Activated CD8-positive, alpha-beta memory T cell treated with anti-CD3 and anti-CD28 coated beads for 24 hours (primary cell): ENCODE measurements around the gene HOXB8.

Experiments used
- DNase-seq: peaks from one replicate; pipeline ENCODE4 v3.0.0-alpha.2; 2020

HOXB8 gene

DNA sequence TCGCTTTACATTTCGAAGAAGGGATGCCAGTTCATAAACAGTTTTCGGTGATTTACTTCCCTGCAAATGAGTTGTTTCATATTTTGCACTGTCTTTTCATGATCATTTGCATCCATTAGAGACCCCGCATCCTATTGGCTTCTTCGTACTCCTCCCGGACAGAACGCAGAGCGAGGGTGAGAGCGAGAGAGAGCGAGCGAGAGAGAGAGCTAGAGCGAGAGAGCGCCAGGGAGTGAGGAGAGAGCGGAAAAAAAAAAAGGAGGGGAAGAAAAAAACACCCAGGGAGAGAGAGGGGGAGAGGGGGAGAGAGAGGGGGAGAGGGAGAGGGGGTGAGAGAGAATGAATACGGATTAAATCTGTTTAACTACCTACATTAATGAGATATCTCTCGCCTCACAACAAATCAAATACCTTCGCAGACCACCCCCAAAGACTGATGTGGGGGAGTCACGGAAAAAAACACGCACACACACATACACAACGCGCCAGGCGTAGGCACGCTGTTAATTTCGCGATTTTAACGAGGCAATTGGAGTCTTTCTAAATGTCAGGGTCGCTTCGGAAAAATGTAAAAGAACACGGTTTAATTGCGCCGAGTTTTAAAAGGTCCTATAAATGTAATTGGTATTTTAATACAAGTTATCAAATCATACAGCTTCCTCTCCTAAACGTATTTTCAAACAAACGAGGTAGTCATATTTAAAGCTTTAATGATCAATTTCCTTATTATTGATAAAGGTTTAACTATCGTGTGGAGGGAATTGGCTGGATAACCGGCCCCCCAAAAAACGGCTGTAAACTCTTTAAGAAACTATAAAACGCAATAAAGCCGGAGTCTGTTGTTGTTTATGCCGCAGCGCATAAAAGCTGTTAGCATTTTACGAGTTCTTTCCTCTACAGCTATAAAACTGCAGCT lies at the start of gene HOXB8:
Gene HOXB8 (minus strand): TSS at position 246 of the 916 bp plus-strand sequence. CDS start 588 bp downstream, outside the sequence.
- DNase-seq, result no peak

DNA sequence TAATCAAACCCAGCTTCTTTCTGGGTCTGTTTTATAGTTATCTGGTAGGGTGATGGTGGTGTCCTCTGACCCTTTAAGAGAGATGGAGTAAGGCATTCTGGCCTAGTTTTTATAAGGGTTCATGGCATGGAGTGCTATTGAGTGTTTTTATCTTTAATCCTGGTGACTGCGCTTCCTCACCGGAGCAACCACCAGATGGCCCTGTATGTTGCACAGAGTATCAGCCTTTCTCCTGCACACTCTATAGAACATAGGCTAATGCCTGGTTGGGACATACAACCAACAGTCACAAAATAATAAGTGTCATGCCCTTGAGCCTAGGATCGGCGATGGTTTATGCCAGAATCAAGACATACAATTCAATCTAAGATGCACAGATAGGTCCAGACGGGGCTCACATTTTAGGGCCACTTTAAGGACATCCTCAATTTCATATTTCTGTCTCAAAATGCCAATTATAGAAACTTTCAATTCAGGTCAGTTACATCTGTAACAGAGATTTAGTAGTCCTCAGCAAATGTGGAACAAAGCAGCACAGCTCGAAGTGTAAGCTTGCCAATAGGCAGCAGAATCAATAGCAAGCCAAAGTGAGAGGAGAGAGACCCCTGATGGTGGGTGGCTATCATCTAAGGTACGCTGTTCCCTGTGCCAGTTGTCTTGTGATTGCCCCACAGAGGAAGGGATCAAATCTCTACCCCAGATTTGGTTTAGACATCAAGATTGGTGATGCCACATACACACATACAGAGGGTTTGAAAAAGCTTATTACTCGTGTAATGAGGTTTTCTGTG lies 48.2 kb upstream of the HOXB8 start:
- DNase-seq, result no peak

DNA sequence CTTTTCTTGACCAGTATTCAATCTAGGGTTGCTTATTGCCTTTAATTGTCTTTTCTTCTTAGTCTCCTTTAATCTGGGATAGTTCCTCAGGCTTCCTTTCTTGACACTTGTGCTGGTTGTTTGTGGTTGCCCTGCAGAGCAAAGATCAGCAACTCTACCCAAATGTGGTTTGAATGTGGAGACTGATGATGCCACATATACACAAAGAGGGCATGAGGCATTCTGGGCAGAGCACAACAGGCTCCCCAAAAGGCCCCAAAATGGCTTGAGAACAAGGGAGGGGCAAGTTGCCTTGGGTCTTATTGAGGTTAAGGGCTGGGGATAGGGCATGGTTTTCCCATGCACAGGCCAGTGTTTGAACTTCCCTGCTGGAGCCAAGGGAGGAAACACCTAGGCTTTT lies 40.8 kb upstream of the HOXB8 start:
- DNase-seq, result no peak

DNA sequence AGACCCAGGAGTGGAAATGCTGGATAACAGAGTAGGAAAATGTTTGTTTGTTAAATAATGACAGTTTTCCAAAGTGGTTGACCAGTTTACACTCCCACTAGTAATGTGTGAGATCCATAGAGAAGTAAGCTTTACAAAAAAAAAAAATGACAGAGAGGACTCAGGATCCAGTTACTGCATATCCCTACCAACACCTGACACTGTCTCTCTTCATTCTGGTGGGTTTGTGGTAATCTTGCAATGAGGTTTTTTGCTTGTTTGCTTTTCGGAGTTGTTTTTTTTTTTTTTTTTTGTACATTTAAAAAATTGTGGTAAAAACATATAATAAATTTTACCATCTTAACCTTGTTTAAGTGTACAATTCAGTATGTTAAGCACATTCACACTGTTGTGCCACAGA lies 34.6 kb upstream of the HOXB8 start:
- no peak for DNase-seq

DNA sequence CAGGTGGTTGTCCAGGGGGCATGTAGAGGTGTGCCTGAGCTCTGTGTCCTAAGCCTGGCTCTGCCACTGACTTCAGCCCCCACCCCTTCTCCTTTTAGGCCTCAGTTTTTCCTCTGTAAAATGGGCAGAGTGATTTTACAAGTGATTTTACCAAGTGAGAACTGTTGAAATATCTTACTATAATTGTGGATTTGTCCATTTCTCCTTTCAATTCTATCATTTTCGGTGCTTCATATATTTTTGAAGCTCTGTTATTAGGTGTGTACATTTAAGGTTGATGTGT lies 32.8 kb upstream of the HOXB8 start:
- DNase-seq, result no peak

DNA sequence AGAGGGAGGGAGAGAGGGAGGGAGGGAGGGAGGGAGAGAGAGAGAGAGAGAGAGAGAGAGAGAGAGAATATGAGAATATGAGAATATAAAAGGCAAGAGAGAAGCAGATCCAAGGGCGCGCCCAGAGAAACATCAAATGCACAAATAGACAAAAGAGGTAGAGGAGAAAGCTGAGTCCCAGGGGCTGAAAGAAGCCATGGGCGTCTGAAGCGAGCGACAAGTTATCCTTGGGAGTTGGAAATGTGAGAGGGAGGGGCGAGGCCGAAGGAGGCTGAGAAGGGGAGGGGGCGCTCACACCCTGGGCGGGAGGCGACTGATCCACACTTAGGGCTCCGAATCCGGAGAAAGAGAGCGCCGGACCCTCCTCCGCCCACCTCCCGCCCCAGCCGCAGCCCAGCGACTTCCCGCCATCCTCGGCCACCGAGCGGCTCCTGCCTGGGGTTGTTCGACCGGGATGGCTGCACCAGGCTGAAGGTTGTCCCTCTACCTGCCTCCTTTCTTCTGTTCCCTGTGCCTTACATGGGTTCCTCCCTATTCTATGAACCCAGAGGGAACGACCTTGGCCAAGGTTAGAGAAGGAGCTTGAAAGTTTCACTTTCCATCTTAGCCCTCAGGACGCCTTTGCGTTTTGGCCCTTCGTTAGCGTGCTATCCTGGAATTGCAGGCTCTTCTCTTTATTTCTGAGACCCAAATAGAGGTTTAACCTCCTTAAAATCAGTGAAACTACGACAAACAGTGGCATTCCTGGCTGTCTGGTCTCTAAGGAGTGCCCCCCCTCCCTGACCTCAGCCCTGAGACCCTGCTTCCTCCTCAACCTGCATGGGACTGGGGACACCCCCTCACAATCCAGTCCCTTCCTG lies 32.2 kb upstream of the HOXB8 start:
- DNase-seq, result no peak

DNA sequence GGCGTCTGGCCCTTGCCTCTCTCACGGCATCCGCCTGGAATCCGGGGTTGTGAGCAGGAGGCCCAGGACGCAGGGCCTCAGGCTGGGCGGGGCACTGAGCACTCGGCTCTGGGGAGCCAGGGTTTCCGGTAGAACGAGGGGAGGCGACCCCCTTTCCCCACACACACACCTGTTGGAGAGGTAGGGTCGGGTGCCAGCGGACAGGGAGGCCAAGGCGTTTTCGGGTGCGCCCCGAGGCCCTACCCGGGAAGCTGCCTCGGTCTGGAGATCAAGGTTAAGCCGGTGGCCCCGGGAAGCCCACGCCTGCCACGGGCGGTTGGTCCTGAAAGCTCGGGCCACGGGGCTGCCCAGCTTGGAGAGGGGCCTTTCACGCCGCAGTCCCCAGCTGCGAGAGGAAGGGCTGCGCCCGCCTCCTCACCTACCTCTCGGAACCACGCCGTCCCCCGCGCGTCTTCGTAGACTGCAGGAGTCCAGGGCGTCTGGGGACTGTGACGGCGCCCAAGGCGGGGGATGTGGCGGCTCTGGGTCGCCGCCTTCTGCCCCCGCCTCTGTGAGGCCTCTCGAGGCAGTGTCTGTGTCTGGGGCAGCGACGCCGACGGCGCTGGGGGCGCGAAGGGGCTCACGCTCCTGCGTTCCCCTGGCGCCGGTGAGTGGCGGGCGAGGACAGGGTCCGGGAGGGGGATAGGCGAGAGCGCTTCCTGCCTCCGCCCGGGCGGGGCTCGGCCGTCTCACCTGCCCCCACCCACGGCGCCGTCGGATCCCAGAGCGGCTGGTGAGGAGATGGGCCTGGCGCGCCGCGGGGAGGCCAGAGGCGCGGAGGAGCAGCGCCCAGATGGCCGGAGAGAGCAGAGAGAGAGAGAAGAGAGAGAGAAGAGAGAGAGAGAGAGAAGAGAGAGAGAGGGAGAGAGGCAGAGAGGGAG lies 31.4 kb upstream of the HOXB8 start:
- DNase-seq, result peak; percentile 70

DNA sequence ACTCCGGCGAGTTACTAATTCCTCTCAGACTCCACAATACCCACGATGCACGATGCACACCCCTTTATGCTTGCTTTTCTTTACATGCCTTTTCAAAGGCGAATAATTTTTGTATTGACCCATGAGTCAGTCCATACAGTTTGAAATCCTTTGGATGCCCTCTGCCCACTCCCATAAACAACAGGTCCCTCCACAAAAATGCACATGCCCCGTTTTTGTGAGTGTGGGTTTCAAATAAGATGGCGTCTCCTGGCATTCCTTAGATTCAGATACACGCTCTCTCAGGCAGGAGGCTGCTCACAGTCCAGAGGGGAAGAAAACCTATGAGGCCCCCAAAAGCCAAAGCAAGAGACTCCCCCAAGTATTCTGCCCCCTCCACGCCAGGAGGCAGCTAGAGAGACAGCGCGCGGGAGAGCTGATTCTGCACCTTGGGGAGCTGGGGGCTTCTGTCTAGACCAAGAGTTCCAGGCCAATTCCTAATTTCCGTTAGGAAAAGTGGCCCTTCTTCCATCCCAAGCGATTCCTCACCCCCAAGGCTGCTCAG lies 30.6 kb upstream of the HOXB8 start:
- no peak for DNase-seq

DNA sequence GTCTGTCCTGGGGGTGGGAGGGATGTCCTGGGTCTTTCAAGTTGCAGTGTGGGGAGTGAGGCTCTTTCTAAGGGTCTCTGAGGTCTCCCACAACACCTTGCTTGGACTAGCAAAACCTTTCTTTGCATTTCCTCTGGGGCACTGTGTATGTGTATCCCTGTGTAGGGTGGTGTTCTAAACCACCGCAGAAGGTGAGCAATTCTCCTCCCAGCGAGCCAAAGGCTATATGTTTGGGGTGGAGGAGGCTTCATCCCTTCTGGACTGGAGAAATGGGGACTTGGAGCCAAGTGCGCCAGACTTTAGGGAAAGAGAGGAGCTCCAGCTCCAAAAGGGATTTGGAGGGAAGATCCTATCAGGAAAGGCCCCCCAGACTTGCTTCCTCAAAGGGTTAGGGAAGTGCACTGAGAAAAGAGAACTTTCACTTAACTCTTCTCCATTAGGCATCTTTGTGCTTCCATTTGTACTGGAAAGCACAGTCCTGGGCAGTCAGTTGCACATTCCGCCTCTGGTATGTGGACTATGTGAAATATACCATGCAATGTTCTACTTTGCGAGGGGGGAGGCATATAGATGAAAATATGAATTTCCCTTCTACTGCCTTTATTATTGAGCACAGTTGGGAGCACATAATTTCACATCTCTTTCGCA lies 29.9 kb upstream of the HOXB8 start:
- no peak for DNase-seq

DNA sequence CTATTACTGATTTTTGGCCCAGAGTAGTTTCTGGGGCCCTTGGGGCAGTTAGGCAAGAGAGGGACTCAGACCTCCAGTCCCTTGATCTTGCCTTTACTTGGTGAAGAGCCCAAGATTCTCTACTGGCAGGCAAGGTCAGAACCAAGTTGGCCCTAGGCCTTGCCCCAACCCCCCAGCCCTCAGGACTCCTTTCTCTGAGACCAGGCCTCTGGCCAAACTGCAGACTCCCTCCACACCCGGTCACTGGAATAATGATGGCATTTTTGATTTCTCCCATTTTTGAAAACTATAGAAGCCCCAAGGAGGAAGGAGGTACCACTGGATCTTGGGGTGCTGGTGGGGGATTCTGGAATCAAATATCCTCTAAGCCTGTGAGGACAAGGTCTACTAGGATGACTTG lies 29.1 kb upstream of the HOXB8 start:
- no peak for DNase-seq

DNA sequence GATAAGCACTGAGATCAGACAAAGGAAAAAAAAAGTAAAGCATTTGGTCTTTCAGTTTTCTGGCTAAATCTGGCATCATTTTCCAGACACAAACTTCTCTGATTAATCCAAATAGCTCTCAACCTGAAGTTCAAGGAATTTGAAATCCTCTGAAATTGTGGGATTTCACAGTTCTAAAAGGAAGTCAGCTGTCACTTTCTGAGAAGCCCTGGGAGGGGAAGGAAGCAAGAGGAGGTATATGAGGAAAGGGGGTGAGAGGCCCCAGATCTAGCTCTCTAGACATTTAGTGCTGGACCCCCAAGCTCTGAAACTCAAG lies 28.6 kb upstream of the HOXB8 start:
- DNase-seq, result no peak

DNA sequence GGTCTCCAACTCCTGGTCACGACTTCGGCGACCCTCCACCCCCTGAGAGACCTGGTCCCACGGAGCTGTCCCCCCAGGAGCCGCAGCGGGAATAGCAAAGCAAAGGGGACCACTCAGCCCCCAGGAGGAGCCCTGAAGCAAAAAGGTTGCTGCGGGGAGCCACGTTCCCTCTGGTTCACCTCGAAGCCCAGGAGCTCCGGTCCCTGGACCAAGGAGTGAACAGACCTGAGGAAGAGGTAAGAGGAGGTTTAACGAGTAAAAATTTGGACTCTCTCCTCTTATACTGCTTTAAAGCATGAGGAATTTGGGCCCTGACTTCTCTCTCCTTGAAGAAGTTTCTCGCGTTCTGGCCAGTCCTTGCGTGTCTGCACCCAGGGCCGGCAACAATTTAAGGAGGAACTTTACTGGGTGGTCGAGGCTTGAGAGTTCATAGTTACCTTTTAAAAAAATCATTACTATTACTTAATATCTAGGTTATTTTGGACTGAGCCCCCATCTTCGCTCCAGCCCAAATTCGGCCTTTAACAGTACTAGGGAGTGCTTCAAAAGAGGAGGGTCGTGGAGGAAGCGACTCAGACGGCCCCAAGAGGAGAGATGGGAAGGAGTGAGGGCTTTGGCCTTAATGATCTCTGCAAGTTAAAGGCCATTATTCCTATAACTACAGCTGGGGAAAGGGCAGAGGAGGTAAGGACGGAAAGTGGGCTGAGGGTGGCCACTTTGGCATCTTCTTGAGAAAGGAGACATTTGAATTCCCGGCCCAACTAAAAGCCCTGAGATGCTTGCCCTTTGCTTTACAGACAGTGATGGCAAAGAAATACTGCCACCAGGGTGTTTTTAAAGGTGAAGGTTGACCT lies 28.0 kb upstream of the HOXB8 start:
- DNase-seq, result no peak

DNA sequence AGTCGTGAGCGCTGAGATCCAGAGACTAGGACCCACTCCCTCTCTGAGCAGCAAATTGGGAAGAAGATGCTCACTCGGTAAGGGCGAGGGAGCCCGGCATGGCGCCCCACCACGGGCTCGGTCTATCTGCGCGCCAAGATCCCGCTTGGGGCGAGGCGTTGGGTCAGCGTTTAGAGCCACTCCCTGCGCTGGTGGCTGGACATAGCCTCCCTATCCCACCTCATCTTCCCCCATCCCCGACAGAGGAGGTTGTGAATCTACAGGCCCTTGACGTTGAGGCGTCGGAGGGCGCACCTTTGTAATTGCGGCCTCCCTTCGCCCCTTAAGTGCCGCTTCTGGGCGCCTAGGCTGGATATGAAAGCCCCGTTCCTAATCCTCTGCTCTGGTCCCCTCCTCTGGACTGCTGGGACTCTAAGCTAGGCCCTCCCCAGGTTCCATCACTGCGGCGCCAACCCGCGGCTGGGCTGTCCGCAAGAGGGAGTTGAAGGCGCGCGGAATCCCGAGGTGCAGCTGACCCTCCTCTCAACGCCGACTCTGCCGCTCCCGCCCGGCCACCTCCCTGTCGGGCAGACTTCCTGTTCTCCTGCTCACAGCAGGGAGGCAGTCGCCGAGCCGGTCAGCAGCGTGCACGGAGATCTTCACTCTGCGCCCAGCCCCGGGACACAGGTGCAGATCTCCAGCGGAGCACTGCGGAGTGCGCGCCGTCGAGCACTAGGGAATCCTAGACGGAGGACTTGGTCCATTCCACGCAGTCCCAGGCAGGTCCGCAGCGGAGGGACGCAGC lies 27.2 kb upstream of the HOXB8 start:
- DNase-seq, result no peak

DNA sequence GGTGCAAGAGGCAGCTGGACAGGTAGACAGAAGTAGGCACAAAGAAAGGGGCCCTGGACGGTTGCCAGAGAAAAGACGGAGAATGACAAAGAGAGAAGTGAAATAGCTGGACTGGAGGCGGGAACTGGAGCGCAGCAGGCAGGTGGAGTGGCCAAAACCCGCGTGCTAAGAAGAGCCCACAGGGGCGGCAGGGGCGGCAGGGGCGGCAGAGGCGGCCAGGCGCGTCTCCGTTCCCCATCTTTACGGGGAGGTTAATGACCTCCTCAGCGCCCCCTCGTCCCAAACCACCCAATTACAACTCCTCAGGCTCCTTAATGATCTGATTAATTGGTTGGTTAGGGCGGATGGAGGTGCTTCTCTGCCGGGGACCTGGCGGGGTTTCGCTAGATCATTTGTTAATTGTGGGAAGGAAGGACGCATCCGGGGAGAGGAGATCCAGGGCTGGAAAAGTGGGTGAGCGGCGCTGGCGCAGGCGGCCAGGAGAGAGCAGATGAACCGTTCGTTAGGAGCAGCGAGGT lies 26.5 kb upstream of the HOXB8 start:
- DNase-seq, result no peak

DNA sequence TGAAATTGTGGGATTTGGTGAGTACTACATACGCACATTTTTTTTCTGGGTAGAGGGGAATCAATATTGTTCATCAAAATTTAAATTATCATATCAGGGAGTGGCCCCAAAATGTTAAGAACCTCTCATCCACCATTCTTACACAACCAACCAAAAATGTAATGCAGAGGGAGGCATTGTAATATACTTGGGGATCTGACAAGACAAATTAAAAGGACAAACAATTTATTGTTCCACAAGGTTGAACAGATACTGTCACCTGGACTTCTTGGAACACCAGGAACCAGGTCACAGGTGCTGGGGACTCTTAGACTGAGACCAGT lies 25.7 kb upstream of the HOXB8 start:
- no peak for DNase-seq

DNA sequence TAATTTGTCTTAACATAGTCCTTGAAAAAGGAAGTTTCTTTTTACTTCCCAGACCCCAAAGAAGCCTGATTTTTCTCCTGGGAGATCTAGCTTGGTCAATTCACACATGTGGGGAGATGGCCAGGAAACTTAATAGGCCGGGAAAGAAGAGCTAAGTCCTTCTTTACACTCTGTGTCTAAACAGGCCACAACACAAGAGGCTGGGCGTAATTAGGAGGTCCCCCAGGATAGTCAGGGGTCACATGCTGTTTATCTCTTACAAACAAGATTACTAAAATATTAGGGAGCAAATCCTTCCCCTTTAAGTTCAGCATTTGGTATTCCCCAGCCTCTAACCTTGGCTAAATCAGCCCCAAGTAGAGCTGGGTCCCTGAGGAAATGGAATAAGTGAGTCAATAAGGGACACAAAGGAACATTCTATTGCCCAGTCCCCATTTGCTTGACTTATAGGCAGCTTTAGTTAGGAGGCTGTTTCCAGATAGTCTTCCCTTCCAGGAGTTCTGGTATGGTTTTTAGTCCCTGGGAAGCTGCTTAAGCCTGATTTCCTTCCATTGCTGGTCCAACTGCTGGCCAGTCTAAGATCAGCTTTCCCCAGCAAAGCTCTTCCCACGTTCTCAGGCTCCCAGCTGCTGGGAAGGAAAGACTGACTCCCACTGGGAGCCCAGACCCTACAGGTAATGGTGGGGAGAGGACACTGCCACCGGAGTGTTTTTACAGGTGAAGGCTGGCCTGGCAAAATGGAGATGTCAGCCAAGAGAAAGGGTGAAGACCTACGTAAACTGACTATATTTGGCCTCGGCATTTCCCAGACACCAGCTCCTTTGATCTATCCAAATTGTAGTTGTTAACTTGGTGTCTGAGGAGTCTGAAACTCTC lies 25.1 kb upstream of the HOXB8 start:
- no peak for DNase-seq

DNA sequence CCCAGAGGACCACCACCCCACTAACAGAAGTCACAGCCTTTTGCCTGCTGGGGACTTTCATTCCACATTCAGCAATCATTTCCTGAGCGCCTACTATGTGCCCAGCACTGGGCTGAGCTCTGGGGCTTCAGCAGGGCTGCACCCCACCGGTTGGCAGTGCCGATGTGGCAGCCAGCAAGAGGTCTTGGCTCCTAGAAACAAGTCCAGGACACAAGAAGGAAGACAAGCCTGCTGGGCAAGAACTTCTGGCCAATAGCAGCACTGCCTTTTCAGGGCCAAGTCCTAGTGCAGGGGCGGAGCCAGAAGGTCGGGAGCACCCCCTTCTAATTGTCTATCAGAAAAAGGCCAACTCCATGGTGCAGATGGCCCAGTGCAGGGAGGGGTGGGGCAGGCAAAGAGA lies 24.0 kb upstream of the HOXB8 start:
- no peak for DNase-seq
